ENCODE measurements around the gene MED17.
"Not testable (repeated sequence)": the region's sequence is repeated elsewhere in the genome, so short reads cannot be mapped to it uniquely, and the experiment has no call there.

Gene MED17

GRCh38 chr11:93753241-93753640, 30.8 kb upstream of the MED17 start:
- DNase-seq = no peak
- intact Hi-C loops (cut with DNase I) = no loop called here

GRCh38 chr11:93756748-93757147, 27.3 kb upstream of the MED17 start:
- intact Hi-C loops (cut with DNase I) = no loop called here
- DNase-seq = no peak

- DNase-seq = no peak
Measured at GRCh38 chr11:93757301-93757700, 26.8 kb upstream of the MED17 start.

GRCh38 chr11:93757924-93758865, 25.9 kb upstream of the MED17 start:
- DNase-seq = no peak
- intact Hi-C loops (cut with DNase I) = no loop called here

More at GRCh38 chr11:93757301-93757700, 26.8 kb upstream of the MED17 start:
- intact Hi-C loops (cut with DNase I) = no loop called here

GRCh38 chr11:93759123-93759522, 25.0 kb upstream of the MED17 start:
- intact Hi-C loops (cut with DNase I); DNase-seq: not testable (repeated sequence)

GRCh38 chr11:93761910-93762309, 22.2 kb upstream of the MED17 start:
- DNase-seq = no peak
- intact Hi-C loops (cut with DNase I) = no loop called here

- intact Hi-C loops (cut with DNase I) = no loop called here
- DNase-seq = no peak
Measured at GRCh38 chr11:93765551-93765950, 18.5 kb upstream of the MED17 start.

- intact Hi-C loops (cut with DNase I) = no loop called here
- no peak for DNase-seq
Measured at GRCh38 chr11:93766504-93766903, 17.6 kb upstream of the MED17 start.

- no peak for DNase-seq
- intact Hi-C loops (cut with DNase I) = no loop called here
Measured at GRCh38 chr11:93767018-93767417, 17.1 kb upstream of the MED17 start.

- DNase-seq = no peak
- intact Hi-C loops (cut with DNase I) = no loop called here
Measured at GRCh38 chr11:93770160-93770559, 13.9 kb upstream of the MED17 start.

- intact Hi-C loops (cut with DNase I) = no loop called here
Measured at GRCh38 chr11:93772123-93772522, 12.0 kb upstream of the MED17 start.

GRCh38 chr11:93773045-93773477, 11.0 kb upstream of the MED17 start:
- intact Hi-C loops (cut with DNase I) = no loop called here
- no peak for DNase-seq

More at GRCh38 chr11:93772123-93772522, 12.0 kb upstream of the MED17 start:
- peak in 1 of 42 donors; percentile 41 for DNase-seq

- intact Hi-C loops (cut with DNase I) = no loop called here
- DNase-seq = no peak
Measured at GRCh38 chr11:93773601-93774200, 10.4 kb upstream of the MED17 start.

- intact Hi-C loops (cut with DNase I); DNase-seq: not testable (repeated sequence)
Measured at GRCh38 chr11:93774560-93774959, 9.5 kb upstream of the MED17 start.

GRCh38 chr11:93775289-93775688, 8.8 kb upstream of the MED17 start:
- intact Hi-C loops (cut with DNase I) = no loop called here
- no peak for DNase-seq

- no peak for DNase-seq
- intact Hi-C loops (cut with DNase I) = no loop called here
Measured at GRCh38 chr11:93783362-93783761, 720 bp upstream of the MED17 start.

GRCh38 chr11:93783765-93784144, 327 bp upstream of the MED17 start:
- DNase-seq = no peak
- intact Hi-C loops (cut with DNase I) = loop anchor here (2.0 kb wide), 1 partner anchor 41 kb away; no protein-coding TSS in a partner anchor

GRCh38 chr11:93784935-93785360, 866 bp downstream of the MED17 start:
- intact Hi-C loops (cut with DNase I) = loop anchor here (2.0 kb wide), 1 partner anchor 42 kb away; no protein-coding TSS in a partner anchor
- peak in 1 of 42 donors; percentile 5 for DNase-seq

GRCh38 chr11:93791493-93791892, 7.4 kb downstream of the MED17 start:
- DNase-seq = no peak
- intact Hi-C loops (cut with DNase I) = no loop called here
